ENCODE results near the gene RSPRY1.

Gene RSPRY1

DNA sequence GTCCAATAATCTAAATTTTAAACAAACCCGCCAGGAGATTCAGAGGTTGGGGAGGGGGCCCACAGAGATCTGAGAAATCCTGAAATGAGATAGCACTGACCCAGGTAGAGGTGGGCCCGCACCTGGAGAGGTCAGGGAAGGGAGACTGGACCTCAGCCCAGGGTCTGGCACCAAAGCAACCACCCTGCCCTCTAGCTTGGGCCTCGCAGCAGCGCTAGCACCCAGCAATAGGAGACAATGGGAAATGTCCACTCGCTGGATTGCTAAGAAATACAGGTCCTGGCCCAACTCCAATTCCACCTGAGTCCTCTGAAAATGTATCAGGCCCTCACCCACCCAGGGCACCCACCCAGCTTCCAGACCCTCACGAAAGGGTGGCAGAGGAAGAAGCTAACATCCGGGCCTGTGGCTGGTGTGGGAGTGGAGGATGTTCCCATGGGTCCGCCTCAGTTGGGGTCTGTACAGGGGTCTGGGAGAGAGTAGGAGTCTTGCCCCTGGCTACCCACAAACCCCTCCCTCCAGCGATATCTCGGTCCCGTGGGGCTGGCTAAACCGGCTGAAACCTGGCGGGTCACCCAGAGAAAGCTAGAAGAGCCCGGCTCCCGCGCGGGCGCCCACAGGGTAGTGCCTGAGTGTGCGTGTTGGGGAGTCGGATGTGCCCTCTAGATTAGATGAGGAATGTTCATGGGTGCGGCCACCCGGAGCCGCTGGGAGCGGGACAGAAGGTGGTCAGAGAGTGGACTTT is 97.3 kb downstream of the RSPRY1 start:
- no peak for TF ChIP-seq POLR2AphosphoS5 (IDR thresholded peaks at IDR 0.05; ENCODE audit: low read depth)
- TF ChIP-seq GABPA (IDR thresholded peaks at IDR 0.05; ENCODE audit: low read depth) = no peak
- TF ChIP-seq, protein P1, sequence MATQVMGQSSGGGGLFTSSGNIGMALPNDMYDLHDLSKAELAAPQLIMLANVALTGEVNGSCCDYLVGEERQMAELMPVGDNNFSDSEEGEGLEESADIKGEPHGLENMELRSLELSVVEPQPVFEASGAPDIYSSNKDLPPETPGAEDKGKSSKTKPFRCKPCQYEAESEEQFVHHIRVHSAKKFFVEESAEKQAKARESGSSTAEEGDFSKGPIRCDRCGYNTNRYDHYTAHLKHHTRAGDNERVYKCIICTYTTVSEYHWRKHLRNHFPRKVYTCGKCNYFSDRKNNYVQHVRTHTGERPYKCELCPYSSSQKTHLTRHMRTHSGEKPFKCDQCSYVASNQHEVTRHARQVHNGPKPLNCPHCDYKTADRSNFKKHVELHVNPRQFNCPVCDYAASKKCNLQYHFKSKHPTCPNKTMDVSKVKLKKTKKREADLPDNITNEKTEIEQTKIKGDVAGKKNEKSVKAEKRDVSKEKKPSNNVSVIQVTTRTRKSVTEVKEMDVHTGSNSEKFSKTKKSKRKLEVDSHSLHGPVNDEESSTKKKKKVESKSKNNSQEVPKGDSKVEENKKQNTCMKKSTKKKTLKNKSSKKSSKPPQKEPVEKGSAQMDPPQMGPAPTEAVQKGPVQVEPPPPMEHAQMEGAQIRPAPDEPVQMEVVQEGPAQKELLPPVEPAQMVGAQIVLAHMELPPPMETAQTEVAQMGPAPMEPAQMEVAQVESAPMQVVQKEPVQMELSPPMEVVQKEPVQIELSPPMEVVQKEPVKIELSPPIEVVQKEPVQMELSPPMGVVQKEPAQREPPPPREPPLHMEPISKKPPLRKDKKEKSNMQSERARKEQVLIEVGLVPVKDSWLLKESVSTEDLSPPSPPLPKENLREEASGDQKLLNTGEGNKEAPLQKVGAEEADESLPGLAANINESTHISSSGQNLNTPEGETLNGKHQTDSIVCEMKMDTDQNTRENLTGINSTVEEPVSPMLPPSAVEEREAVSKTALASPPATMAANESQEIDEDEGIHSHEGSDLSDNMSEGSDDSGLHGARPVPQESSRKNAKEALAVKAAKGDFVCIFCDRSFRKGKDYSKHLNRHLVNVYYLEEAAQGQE (IDR thresholded peaks at IDR 0.05; ENCODE audit: insufficient replicate concordance, low read depth) = no peak
- TF ChIP-seq, protein P2, sequence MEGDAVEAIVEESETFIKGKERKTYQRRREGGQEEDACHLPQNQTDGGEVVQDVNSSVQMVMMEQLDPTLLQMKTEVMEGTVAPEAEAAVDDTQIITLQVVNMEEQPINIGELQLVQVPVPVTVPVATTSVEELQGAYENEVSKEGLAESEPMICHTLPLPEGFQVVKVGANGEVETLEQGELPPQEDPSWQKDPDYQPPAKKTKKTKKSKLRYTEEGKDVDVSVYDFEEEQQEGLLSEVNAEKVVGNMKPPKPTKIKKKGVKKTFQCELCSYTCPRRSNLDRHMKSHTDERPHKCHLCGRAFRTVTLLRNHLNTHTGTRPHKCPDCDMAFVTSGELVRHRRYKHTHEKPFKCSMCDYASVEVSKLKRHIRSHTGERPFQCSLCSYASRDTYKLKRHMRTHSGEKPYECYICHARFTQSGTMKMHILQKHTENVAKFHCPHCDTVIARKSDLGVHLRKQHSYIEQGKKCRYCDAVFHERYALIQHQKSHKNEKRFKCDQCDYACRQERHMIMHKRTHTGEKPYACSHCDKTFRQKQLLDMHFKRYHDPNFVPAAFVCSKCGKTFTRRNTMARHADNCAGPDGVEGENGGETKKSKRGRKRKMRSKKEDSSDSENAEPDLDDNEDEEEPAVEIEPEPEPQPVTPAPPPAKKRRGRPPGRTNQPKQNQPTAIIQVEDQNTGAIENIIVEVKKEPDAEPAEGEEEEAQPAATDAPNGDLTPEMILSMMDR (IDR thresholded peaks at IDR 0.05; ENCODE audit: insufficient read depth, low read length) = no peak
- TF ChIP-seq SPI1 (IDR thresholded peaks at IDR 0.05; ENCODE audit: borderline replicate concordance, low read depth) = no peak
- H3K27ac ChIP-seq (replicated peaks) = no peak overlapping the region
- peaks cover 32% of the 10 kb centered on the region for H3K27me3 ChIP-seq (ENCODE audit: insufficient read depth, poor library complexity, severe bottlenecking)
- no peak for DNase-seq (ENCODE audit: low read depth in 1 of 2, low spot score in 1 of 2)
- H3K4me3 ChIP-seq (replicated peaks; ENCODE audit: insufficient read depth, low read length) = no peak overlapping the region

DNA sequence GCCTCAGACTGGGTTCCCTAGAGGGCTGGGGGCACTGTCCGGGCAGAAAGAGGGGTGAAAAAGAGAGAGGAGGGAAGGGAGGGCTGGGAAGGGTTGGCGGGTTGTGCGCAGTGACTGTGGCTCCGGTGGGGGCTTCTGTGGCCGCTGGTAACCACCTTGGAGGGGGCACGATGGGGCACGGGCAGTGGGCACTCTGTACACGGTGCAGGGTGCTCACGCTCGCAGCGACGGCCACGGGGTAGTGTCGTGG is 97.8 kb downstream of the RSPRY1 start:
- no peak for DNase-seq (ENCODE audit: low read depth in 1 of 2, low spot score in 1 of 2)
- TF ChIP-seq SPI1 (IDR thresholded peaks at IDR 0.05; ENCODE audit: borderline replicate concordance, low read depth) (no peak), POLR2AphosphoS5 (IDR thresholded peaks at IDR 0.05; ENCODE audit: low read depth) (no peak), GABPA (IDR thresholded peaks at IDR 0.05; ENCODE audit: low read depth) (no peak)
- TF ChIP-seq, protein P2 (IDR thresholded peaks at IDR 0.05; ENCODE audit: insufficient read depth, low read length) = no peak
- TF ChIP-seq, protein P1 (IDR thresholded peaks at IDR 0.05; ENCODE audit: insufficient replicate concordance, low read depth) = no peak
- Histone ChIP-seq H3K27ac (replicated peaks) (no peak overlapping the region), H3K27me3 (ENCODE audit: insufficient read depth, poor library complexity, severe bottlenecking) (peaks cover 32% of the 10 kb centered on the region), H3K4me3 (replicated peaks; ENCODE audit: insufficient read depth, low read length) (no peak overlapping the region)

DNA sequence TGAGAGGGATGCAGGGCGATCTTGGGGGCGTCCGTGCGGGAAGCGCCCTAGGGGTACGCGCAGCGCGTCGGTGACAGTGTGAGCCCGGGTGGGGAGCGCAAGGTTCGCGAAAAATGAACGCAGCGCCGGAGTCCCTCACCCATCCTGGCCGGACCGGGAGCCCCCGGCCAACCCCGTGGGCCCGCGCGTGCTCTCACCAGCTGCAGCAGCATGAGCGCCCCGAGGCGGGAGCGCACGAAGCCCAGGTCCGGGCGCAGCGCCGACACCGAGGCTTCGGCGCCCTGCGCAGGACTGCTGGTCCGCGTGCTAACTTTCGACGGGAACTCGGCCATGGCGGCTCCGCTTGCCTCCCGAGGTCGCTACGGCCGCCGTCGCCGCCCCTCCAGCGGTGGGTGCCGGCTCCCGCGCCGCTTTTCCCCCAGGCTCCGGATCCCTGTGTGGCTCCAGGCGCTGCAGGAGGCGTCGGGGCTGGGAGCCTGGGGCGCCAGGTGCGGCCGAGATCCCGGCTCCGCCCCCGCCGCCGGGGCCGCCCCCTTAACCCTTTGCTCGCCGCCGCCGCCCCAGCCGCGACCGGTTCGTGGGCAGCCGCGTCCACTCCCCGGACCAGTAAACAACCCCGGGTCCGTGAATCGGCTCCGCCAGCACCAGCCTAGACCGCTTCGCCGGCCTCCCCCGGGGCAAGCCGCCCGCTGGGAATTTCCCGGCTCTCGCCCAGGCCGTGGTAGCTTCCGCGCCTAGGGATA is 98.3 kb downstream of the RSPRY1 start, which contains the start of gene PLLP:
Gene PLLP, minus strand, starts transcription at position 464 of the 743 bp plus-strand sequence. Its CDS starts 132 bp downstream, at position 332.
- no peak for DNase-seq (ENCODE audit: low read depth in 1 of 2, low spot score in 1 of 2)
- no peak for TF ChIP-seq POLR2AphosphoS5 (IDR thresholded peaks at IDR 0.05; ENCODE audit: low read depth)
- TF ChIP-seq GABPA (IDR thresholded peaks at IDR 0.05; ENCODE audit: low read depth) = no peak
- TF ChIP-seq, protein P2 (IDR thresholded peaks at IDR 0.05; ENCODE audit: insufficient read depth, low read length) = no peak
- TF ChIP-seq SPI1 (IDR thresholded peaks at IDR 0.05; ENCODE audit: borderline replicate concordance, low read depth) = no peak
- TF ChIP-seq, protein P1 (IDR thresholded peaks at IDR 0.05; ENCODE audit: insufficient replicate concordance, low read depth) = no peak
- no peak within 1 kb of the TSS for H3K27ac ChIP-seq (replicated peaks)
- peak within 1 kb of the TSS; percentile 35 for H3K4me3 ChIP-seq (replicated peaks; ENCODE audit: insufficient read depth, low read length)
- H3K27me3 ChIP-seq (ENCODE audit: insufficient read depth, poor library complexity, severe bottlenecking) = peaks cover 32% of the 10 kb centered on the region

Measured in HL-60 (cell line).